IMR-90 (cell line): ENCODE measurements around the gene GCM1. TPM values are rescaled to one million over a fixed set of nuclear protein-coding genes. Genes with fewer than 3 reads are reported as not detected.

Source experiments
- ATAC-seq: fragments of 200-7000 bp; cut with Tn5 transposase; 2 replicates; pipeline ENCODE4 v1.9.1; 2020; ENCODE audit warnings: low read depth, mild to moderate bottlenecking, moderate library complexity
- BruUV-seq: library from RNA; stranded (reverse); fragments of 400-500 nt; replicated peaks from 2 replicates; lab custom pipeline; 2021; lab: Mats Ljungman, UMichigan
- CTCF ChIA-PET: fragments of 300-600 bp; formaldehyde crosslinking; extraction: SDS; loops from one replicate; lab custom pipeline; 2021; ENCODE audit warnings: antibody characterized with exemption; lab: Yijun Ruan, JAX
- POLR2A ChIA-PET: fragments of 300-600 bp; sonication (Branson Sonifier 250); formaldehyde crosslinking; loops from one replicate; lab custom pipeline; 2022; ENCODE audit warnings: antibody characterized with exemption; ENCODE audit not compliant: unreplicated experiment; lab: Charles Lee
- DNase-seq: peaks from one replicate; pipeline ENCODE4 v3.0.0; 2013
- H2AFZ ChIP-seq: replicated peaks from 2 replicates; pipeline ENCODE3; 2013; ENCODE audit warnings: low read length, mild to moderate bottlenecking; ENCODE audit not compliant: poor library complexity
- H2AK5ac ChIP-seq: 2 replicates; pipeline ENCODE4 v1.6.1; 2013; ENCODE audit warnings: low read depth, low read length, inconsistent platforms
- H2AK9ac ChIP-seq: replicated peaks from 2 replicates; pipeline ENCODE3; 2013; ENCODE audit warnings: mild to moderate bottlenecking, low read depth, low read length, moderate library complexity; ENCODE audit not compliant: poor library complexity
- H2BK120ac ChIP-seq: 2 replicates; pipeline ENCODE4 v1.6.1; 2013; ENCODE audit warnings: low read depth, low read length, inconsistent platforms
- H2BK15ac ChIP-seq: 3 replicates; pipeline ENCODE4 v1.6.1; 2013; ENCODE audit warnings: low read depth, low read length, inconsistent platforms
- H2BK20ac ChIP-seq: 2 replicates; pipeline ENCODE4 v1.6.1; 2013; ENCODE audit warnings: low read depth, mild to moderate bottlenecking, inconsistent platforms, low read length, moderate library complexity
- H2BK5ac ChIP-seq: 2 replicates; pipeline ENCODE4 v1.6.1; 2013; ENCODE audit warnings: mild to moderate bottlenecking, low read depth, low read length, inconsistent platforms; ENCODE audit not compliant: poor library complexity, severe bottlenecking
- H3K14ac ChIP-seq: replicated peaks from 2 replicates; pipeline ENCODE4 v1.6.1; 2013; ENCODE audit warnings: low read depth, low read length, inconsistent platforms
- H3K18ac ChIP-seq: 2 replicates; pipeline ENCODE4 v1.6.1; 2013; ENCODE audit warnings: low read depth, low read length, control low read depth
- H3K23ac ChIP-seq: 2 replicates; pipeline ENCODE4 v1.6.1; 2013; ENCODE audit warnings: low read depth, low read length, inconsistent platforms
- H3K27ac ChIP-seq: 2 replicates; pipeline ENCODE4 v1.5.1; 2013; ENCODE audit warnings: mild to moderate bottlenecking, control low read depth, low read length; ENCODE audit not compliant: insufficient read depth
- H3K27me3 ChIP-seq: 2 replicates; pipeline ENCODE4 v1.6.1; 2013; ENCODE audit warnings: low read length; ENCODE audit not compliant: control insufficient read depth, insufficient read depth
- H3K36me3 ChIP-seq: 2 replicates; pipeline ENCODE4 v1.6.1; 2013; ENCODE audit warnings: low read length, mixed read lengths; ENCODE audit not compliant: control insufficient read depth, insufficient read depth
- H3K4ac ChIP-seq: 2 replicates; pipeline ENCODE4 v1.6.1; 2013; ENCODE audit warnings: low read depth, low read length, inconsistent platforms
- H3K4me1 ChIP-seq: 2 replicates; pipeline ENCODE4 v1.6.1; 2013; ENCODE audit warnings: low read length, mixed read lengths; ENCODE audit not compliant: control insufficient read depth, insufficient read depth
- H3K4me2 ChIP-seq: 2 replicates; pipeline ENCODE4 v1.6.1; 2013; ENCODE audit warnings: low read depth, mild to moderate bottlenecking, control low read depth, low read length, moderate library complexity
- H3K4me3 ChIP-seq: 2 replicates; pipeline ENCODE4 v1.5.1; 2013; ENCODE audit warnings: low read depth, mild to moderate bottlenecking, control low read depth, low read length, moderate library complexity; ENCODE audit not compliant: insufficient read depth
- H3K56ac ChIP-seq: 2 replicates; pipeline ENCODE4 v1.6.1; 2013; ENCODE audit warnings: low read length, inconsistent platforms; ENCODE audit not compliant: insufficient read depth; ENCODE audit errors: extremely low read depth
- H3K79me1 ChIP-seq, 2 experiments: 2 replicates each; pipeline ENCODE4 v1.6.1; 2013; ENCODE audit warnings: low read length in 2 of 2, inconsistent platforms in 1 of 2, low read depth in 1 of 2
- H3K9ac ChIP-seq: 2 replicates; pipeline ENCODE4 v1.6.1; 2013; ENCODE audit warnings: low read depth, low read length, control low read depth
- H3K9me1 ChIP-seq: 2 replicates; pipeline ENCODE4 v1.6.1; 2013; ENCODE audit warnings: low read length, inconsistent platforms; ENCODE audit not compliant: insufficient read depth
- H3K9me3 ChIP-seq: 2 replicates; pipeline ENCODE4 v1.6.1; 2013; ENCODE audit warnings: low read length; ENCODE audit not compliant: control insufficient read depth, insufficient read depth
- H4K20me1 ChIP-seq: 2 replicates; pipeline ENCODE4 v1.6.1; 2013; ENCODE audit warnings: low read length, inconsistent platforms; ENCODE audit not compliant: insufficient read depth
- H4K5ac ChIP-seq: 2 replicates; pipeline ENCODE4 v1.6.1; 2013; ENCODE audit warnings: mild to moderate bottlenecking, low read depth, low read length, control low read depth
- H4K8ac ChIP-seq, 2 experiments: 2 replicates each; pipeline ENCODE4 v1.6.1; 2013; ENCODE audit warnings: low read depth in 2 of 2, low read length in 2 of 2, control low read depth in 1 of 2, inconsistent platforms in 1 of 2
- H4K91ac ChIP-seq: 2 replicates; pipeline ENCODE4 v1.6.1; 2013; ENCODE audit warnings: low read depth, low read length, inconsistent platforms; ENCODE audit not compliant: insufficient read depth
- BHLHE40 ChIP-seq: fragments of 150-350 bp; IDR thresholded peaks from 2 replicates; pipeline ENCODE4 v1.6.1; 2016; ENCODE audit warnings: mild to moderate bottlenecking, low read depth, low read length
- CEBPB ChIP-seq: IDR thresholded peaks from 2 replicates; pipeline ENCODE4 v1.6.1; 2012; ENCODE audit warnings: low read depth, low read length, improper control_type of control experiment
- CHD1 ChIP-seq: IDR thresholded peaks from 2 replicates; pipeline ENCODE4 v1.6.1; 2012; ENCODE audit warnings: low read depth, low read length, improper control_type of control experiment
- FOS ChIP-seq: fragments of 150-350 bp; IDR thresholded peaks from 2 replicates; pipeline ENCODE4 v1.6.1; 2016; ENCODE audit warnings: low read depth, low read length
- MAFK ChIP-seq: IDR thresholded peaks from 2 replicates; pipeline ENCODE4 v1.6.1; 2012; ENCODE audit warnings: low read depth, low read length, improper control_type of control experiment
- MAZ ChIP-seq: IDR thresholded peaks from 2 replicates; pipeline ENCODE4 v1.6.1; 2012; ENCODE audit warnings: low read depth, mild to moderate bottlenecking, low read length, improper control_type of control experiment, moderate library complexity, borderline replicate concordance
- NFE2L2 ChIP-seq: fragments of 150-350 bp; IDR thresholded peaks from 2 replicates; pipeline ENCODE4 v1.6.1; 2016; ENCODE audit warnings: low read depth, mild to moderate bottlenecking, low read length
- POLR2A ChIP-seq: IDR thresholded peaks from 2 replicates; pipeline ENCODE4 v1.6.1; 2012; ENCODE audit warnings: mild to moderate bottlenecking, low read depth, low read length
- RAD21 ChIP-seq: IDR thresholded peaks from 2 replicates; pipeline ENCODE4 v1.6.1; 2012; ENCODE audit warnings: low read length, improper control_type of control experiment
- RCOR1 ChIP-seq: IDR thresholded peaks from 2 replicates; pipeline ENCODE4 v1.6.1; 2012; ENCODE audit warnings: mild to moderate bottlenecking, low read length, improper control_type of control experiment; ENCODE audit not compliant: insufficient replicate concordance
- RFX5 ChIP-seq: IDR thresholded peaks from 2 replicates; pipeline ENCODE4 v1.8.0; 2012; ENCODE audit warnings: low read depth, mild to moderate bottlenecking, low read length, moderate library complexity
- SMC3 ChIP-seq: fragments of 150-350 bp; IDR thresholded peaks from 2 replicates; pipeline ENCODE4 v1.6.1; 2016; ENCODE audit warnings: low read depth, mild to moderate bottlenecking, antibody characterized with exemption, low read length, moderate library complexity
- WGBS, 2 experiments: methylation state at CpG; one replicate each; pipeline versions ENCODE4 v1.1.5 to v1.1.7; 2013; ENCODE audit warnings: missing lambda C conversion rate in 2 of 2; ENCODE audit not compliant: insufficient read length in 1 of 2; ENCODE audit errors: extremely low coverage in 2 of 2; 5-methylcytosine and 5-hydroxymethylcytosine counted together
- dilution Hi-C: fragments of 300-500 bp; cut with HindIII; formaldehyde crosslinking; loops from one replicate; pipeline ENCODE4 v1.14.3; 2018; ENCODE audit warnings: low sequenced_read_pairs; ENCODE audit not compliant: unreplicated experiment
- in situ Hi-C: fragments of 300-500 bp; cut with MboI; formaldehyde crosslinking; loops from 3 replicates; pipeline ENCODE4 v1.14.3; 2019; ENCODE audit warnings: low sequenced_read_pairs, inconsistent platforms, mixed read lengths
- intact Hi-C: fragments of 100-400 bp; cut with micrococcal nuclease; formaldehyde crosslinking; loops from 2 replicates; pipeline ENCODE4 v1.10.0; 2022
- polyA plus RNA-seq, 3 experiments: library from polyadenylated mRNA; depleted of rRNA; stranded (reverse); fragments of >200 nt; gene quantifications; 2 replicates each; pipeline ENCODE4 v1.2.3, GENCODE V29; 2012; ENCODE audit warnings: low replicate concordance in 1 of 3
- total RNA-seq: library from RNA; depleted of rRNA; stranded (reverse); fragments of >200 nt; gene quantifications from 2 replicates; pipeline ENCODE4 v1.2.3, GENCODE V29; 2012
- TF ChIP-seq, protein P1 (sequence below): fragments of 150-350 bp; IDR thresholded peaks from 2 replicates; pipeline ENCODE4 v1.6.1; 2016; ENCODE audit warnings: low read depth, mild to moderate bottlenecking, low read length, moderate library complexity, borderline replicate concordance
- TF ChIP-seq, protein P2 (sequence below): fragments of 150-350 bp; IDR thresholded peaks from 2 replicates; pipeline ENCODE4 v1.6.1; 2017; ENCODE audit warnings: mild to moderate bottlenecking, antibody characterized with exemption, low read length, low read depth
- TF ChIP-seq, protein P3 (sequence below): conservative IDR thresholded peaks from 2 replicates; pipeline ENCODE4 v1.5.1; 2012; ENCODE audit warnings: mild to moderate bottlenecking, low read depth, low read length, improper control_type of control experiment

GCM1 gene
- total and polyA plus RNA-seq, 2 of the 4 experiments (the other 2 are of a cell fraction): not detected

DNA sequence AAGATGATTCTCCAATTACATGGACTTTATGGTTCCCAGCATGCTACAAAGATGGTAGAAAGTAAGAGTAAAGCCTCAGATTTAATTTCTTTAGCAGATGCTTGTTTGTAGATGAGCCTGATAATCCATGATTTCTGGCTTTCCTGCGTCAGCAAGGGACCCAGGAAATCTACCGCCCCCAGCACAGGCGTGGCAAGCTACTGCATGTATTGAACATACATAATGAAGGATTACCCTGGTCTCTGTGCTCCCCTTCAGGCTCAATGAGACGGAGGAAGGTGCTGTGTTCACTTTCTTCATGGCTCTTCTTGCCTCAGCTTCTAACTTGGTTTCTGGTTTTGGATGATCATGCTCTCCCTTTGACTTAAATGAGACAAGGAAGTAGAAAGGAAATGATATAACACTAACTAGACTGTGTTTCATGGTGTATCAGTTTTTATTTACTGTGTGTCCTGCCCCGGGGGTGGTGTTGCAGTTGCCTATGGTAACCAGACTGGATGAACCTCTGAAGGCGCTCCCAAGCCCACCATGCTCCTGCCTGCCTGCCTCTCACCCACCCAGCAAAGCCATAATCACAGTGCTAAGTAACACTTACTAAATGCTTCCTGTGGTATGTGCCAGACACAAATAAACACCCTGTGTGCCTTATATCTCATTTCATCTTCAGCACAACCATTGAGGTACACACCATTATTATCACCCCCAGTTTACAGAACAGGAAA lies 17.9 kb downstream of the GCM1 start:
- TF ChIP-seq RAD21: no peak
- TF ChIP-seq, protein P1, sequence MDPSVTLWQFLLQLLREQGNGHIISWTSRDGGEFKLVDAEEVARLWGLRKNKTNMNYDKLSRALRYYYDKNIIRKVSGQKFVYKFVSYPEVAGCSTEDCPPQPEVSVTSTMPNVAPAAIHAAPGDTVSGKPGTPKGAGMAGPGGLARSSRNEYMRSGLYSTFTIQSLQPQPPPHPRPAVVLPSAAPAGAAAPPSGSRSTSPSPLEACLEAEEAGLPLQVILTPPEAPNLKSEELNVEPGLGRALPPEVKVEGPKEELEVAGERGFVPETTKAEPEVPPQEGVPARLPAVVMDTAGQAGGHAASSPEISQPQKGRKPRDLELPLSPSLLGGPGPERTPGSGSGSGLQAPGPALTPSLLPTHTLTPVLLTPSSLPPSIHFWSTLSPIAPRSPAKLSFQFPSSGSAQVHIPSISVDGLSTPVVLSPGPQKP: no peak
- TF ChIP-seq RCOR1: no peak
- TF ChIP-seq, protein P2, sequence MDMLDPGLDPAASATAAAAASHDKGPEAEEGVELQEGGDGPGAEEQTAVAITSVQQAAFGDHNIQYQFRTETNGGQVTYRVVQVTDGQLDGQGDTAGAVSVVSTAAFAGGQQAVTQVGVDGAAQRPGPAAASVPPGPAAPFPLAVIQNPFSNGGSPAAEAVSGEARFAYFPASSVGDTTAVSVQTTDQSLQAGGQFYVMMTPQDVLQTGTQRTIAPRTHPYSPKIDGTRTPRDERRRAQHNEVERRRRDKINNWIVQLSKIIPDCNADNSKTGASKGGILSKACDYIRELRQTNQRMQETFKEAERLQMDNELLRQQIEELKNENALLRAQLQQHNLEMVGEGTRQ: no peak
- no peak for TF ChIP-seq MAFK
- no peak for TF ChIP-seq BHLHE40
- no peak for TF ChIP-seq POLR2A
- no peak for TF ChIP-seq NFE2L2
- TF ChIP-seq FOS: no peak
- no peak for TF ChIP-seq CHD1
- TF ChIP-seq CEBPB: no peak
- TF ChIP-seq RFX5: no peak
- no peak for TF ChIP-seq MAZ
- no peak for TF ChIP-seq SMC3
- TF ChIP-seq, protein P3, sequence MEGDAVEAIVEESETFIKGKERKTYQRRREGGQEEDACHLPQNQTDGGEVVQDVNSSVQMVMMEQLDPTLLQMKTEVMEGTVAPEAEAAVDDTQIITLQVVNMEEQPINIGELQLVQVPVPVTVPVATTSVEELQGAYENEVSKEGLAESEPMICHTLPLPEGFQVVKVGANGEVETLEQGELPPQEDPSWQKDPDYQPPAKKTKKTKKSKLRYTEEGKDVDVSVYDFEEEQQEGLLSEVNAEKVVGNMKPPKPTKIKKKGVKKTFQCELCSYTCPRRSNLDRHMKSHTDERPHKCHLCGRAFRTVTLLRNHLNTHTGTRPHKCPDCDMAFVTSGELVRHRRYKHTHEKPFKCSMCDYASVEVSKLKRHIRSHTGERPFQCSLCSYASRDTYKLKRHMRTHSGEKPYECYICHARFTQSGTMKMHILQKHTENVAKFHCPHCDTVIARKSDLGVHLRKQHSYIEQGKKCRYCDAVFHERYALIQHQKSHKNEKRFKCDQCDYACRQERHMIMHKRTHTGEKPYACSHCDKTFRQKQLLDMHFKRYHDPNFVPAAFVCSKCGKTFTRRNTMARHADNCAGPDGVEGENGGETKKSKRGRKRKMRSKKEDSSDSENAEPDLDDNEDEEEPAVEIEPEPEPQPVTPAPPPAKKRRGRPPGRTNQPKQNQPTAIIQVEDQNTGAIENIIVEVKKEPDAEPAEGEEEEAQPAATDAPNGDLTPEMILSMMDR: no peak
- Histone ChIP-seq H3K4me3 (no peak overlapping the region), H3K9me1 (no peaks in the 10 kb centered on the region), H2AFZ (no peak overlapping the region), H4K8ac (no peak overlapping the region), H3K79me1 (no peaks in the 10 kb centered on the region), H2AK5ac (no peak overlapping the region), H3K14ac (no peak overlapping the region), H3K9me3 (no peaks in the 10 kb centered on the region), H3K23ac (no peak overlapping the region), H3K9ac (no peak overlapping the region), H4K91ac (no peak overlapping the region), H2BK5ac (no peak overlapping the region), H4K20me1 (no peaks in the 10 kb centered on the region), H4K5ac (no peak overlapping the region), H2BK20ac (no peak overlapping the region), H3K36me3 (no peaks in the 10 kb centered on the region), H3K4me1 (no peaks in the 10 kb centered on the region), H3K4me2 (no peak overlapping the region), H2BK15ac (no peak overlapping the region), H3K56ac (no peak overlapping the region), H3K27ac (no peak overlapping the region), H2AK9ac (no peak overlapping the region), H3K18ac (no peak overlapping the region), H2BK120ac (no peak overlapping the region), H3K27me3 (peaks cover 43% of the 10 kb centered on the region), H3K4ac (no peak overlapping the region)
- dilution Hi-C loops (no loop called here), in situ Hi-C loops (no loop called here), intact Hi-C loops (no loop called here)
- CTCF ChIA-PET: interaction anchor here (1.0 kb wide), 1 partner anchor 12 kb away, joined by 3 read pairs; no protein-coding TSS in a partner anchor
- ATAC-seq: no peak
- WGBS, 2 experiments: 33% methylated on average over 1 of the region's 6 CpGs; no CpG with 5 or more reads in 1 of the 2 experiments
- DNase-seq: no peak
- no TSS peak for BruUV-seq
- POLR2A ChIA-PET: no interaction called here
